ENCODE results near the gene SPARC. TPM values are rescaled to one million over a fixed set of nuclear protein-coding genes. Genes with fewer than 3 reads are reported as not detected.

SPARC gene
- total RNA-seq, 6 donors from 2014 or later = 234 to 1,553 (median 581) TPM

DNA sequence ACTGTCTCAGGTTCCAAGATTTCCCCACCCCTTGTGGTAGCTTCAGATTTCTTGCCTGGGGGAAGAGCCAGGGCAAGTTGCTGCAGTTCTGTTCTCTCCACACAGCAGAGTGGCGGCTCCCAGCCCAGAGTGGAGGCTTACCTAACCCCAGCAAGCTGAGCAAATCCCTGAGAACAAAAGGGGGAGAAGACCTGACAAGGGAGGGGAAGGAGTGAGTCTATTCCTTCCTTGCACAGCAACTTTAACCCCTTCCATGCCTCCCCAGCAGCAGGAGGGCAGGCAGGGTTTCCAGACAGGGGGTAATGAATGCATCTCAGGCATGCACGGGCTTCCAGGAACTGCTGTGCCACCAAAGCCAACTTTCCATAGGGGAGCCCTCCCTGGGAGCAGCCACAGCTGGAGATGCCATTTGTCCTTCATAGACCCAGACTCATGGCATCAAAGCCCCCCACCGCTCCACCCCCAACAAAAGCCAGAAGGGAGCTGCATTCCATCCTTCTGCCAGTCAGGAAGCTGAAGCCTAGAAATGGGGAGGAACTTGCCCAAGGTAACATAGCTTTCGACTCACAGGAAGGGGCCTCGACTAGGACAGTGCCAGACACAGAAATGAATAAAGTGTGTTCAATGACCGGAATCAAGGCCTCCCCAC lies 66.8 kb downstream of the SPARC start:
- 52 to 57% methylated on average over 6 of the region's 6 CpGs for WGBS, 2 donors
- H3K27me3 ChIP-seq = no peaks in the 10 kb centered on the region
- TF ChIP-seq POLR2AphosphoS5 (IDR thresholded peaks at IDR 0.05) (no peak), POLR2A (IDR thresholded peaks at IDR 0.05) (no peak), CTCF (IDR thresholded peaks at IDR 0.05) (no peak), EP300 (IDR thresholded peaks at IDR 0.05) (no peak)
- no peak for ATAC-seq (ENCODE audit: low FRiP score in 2 of 2)
- H3K36me3 ChIP-seq = no peaks in the 10 kb centered on the region
- no peak overlapping the region for H3K4me3 ChIP-seq
- H3K4me1 ChIP-seq = no peaks in the 10 kb centered on the region
- no peak for DNase-seq
- no peak overlapping the region for H3K27ac ChIP-seq
- no peaks in the 10 kb centered on the region for H3K9me3 ChIP-seq

DNA sequence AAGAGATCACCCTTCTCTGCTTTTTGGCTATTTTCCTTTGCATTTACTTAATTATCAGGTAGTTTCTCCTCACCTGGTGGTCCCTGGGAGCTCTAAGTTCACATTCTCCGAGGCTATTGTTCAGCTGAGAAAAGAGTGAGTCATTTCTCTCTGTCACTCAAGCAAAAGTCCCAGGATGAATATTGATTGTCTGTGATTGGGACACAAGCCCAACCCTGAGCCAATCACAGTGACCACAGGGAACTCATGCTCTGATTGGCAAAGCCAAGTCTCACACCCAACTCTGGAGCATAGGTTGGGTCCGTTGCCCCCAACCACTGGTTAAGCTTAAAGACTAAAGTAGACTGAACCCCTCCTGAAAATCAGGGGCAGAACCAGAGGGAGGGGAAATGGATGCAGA lies 67.8 kb downstream of the SPARC start:
- Histone ChIP-seq H3K4me3 (no peak overlapping the region), H3K4me1 (no peaks in the 10 kb centered on the region), H3K9me3 (no peaks in the 10 kb centered on the region), H3K36me3 (no peaks in the 10 kb centered on the region), H3K27me3 (no peaks in the 10 kb centered on the region), H3K27ac (no peak overlapping the region)
- DNase-seq (no peak), ATAC-seq (ENCODE audit: low FRiP score in 2 of 2) (no peak)
- WGBS, 2 donors = 34 to 49% methylated on average over 2 of the region's 2 CpGs
- TF ChIP-seq EP300 (IDR thresholded peaks at IDR 0.05) = no peak
- TF ChIP-seq POLR2A (IDR thresholded peaks at IDR 0.05) = no peak
- TF ChIP-seq CTCF (IDR thresholded peaks at IDR 0.05) = no peak
- TF ChIP-seq POLR2AphosphoS5 (IDR thresholded peaks at IDR 0.05) = no peak

DNA sequence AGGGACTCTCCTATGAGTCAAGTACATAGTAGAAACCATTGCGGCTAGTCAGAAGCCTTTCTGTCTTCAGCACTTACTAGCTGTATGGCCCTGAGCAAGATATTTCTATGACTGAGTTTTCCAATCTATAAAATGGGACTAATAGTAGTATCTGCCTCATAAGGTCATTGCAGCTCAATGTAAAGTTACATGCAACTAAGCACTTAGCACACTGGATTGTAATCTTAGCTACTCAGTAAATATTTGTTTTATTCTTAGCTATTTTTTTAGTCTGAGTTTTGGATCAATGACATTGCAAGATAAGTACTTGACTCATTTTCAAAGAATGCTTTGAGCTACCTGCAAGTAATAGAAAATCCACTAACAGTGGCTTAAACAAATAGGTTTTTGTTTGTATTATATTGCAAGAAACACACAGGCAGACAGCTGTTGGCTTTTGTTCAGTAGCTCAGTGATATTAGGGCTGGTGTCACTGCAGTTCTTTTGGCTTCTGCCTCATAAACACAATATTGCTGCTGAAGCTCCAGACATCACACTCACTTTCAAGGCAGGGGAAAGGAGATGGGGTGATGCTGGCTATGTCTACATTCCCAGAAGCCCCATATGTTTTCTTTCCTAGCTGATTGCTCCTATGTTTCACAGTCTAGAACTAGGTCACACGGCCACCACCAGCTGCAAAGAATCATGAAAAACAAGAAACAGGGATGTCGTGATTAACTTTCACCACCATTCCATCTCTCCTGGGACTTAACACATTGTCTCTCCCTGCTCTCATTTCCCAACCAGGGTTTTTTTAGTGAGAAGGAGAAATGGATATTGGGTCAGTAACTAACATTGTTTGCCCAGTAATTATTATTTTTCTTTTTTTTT lies 68.6 kb downstream of the SPARC start:
- H3K4me1 ChIP-seq = no peaks in the 10 kb centered on the region
- no peak overlapping the region for H3K27ac ChIP-seq
- WGBS, 2 donors = 72 to 79% methylated on average over 3 of the region's 3 CpGs
- no peaks in the 10 kb centered on the region for H3K27me3 ChIP-seq
- DNase-seq = no peak
- ATAC-seq (ENCODE audit: low FRiP score in 2 of 2) = no peak
- H3K4me3 ChIP-seq = no peak overlapping the region
- TF ChIP-seq EP300 (IDR thresholded peaks at IDR 0.05) (no peak), CTCF (IDR thresholded peaks at IDR 0.05) (no peak), POLR2AphosphoS5 (IDR thresholded peaks at IDR 0.05) (no peak), POLR2A (IDR thresholded peaks at IDR 0.05) (no peak)
- no peaks in the 10 kb centered on the region for H3K9me3 ChIP-seq
- no peaks in the 10 kb centered on the region for H3K36me3 ChIP-seq

GRCh38 chr5:151617383-151617840 lies 69.3 kb downstream of the SPARC start:
- H3K27ac ChIP-seq = no peak overlapping the region
- H3K4me3 ChIP-seq = no peak overlapping the region
- H3K4me1 ChIP-seq = no peaks in the 10 kb centered on the region
- H3K36me3 ChIP-seq = no peaks in the 10 kb centered on the region
- WGBS, 2 donors = 88% methylated on average over 6 of the region's 6 CpGs
- TF ChIP-seq POLR2A (IDR thresholded peaks at IDR 0.05) (no peak), POLR2AphosphoS5 (IDR thresholded peaks at IDR 0.05) (no peak), EP300 (IDR thresholded peaks at IDR 0.05) (no peak), CTCF (IDR thresholded peaks at IDR 0.05) (no peak)
- DNase-seq (no peak), ATAC-seq (ENCODE audit: low FRiP score in 2 of 2) (no peak)
- H3K9me3 ChIP-seq = no peaks in the 10 kb centered on the region
- H3K27me3 ChIP-seq = no peaks in the 10 kb centered on the region
